HG03439 (cell line): ENCODE measurements around the gene PPP6C.
"Not testable (repeated sequence)": the region's sequence is repeated elsewhere in the genome, so short reads cannot be mapped to it uniquely, and the experiment has no call there.

Source experiments
- ATAC-seq: cut with Tn5 transposase; IDR thresholded peaks from one replicate; pipeline ENCODE4 v1.9.1; 2021; ENCODE audit warnings: mild to moderate bottlenecking, moderate library complexity; ENCODE audit not compliant: unreplicated experiment

Gene PPP6C

GRCh38 chr9:125142560-125143376 is 46.8 kb downstream of the PPP6C start:
- no peak for ATAC-seq

DNA sequence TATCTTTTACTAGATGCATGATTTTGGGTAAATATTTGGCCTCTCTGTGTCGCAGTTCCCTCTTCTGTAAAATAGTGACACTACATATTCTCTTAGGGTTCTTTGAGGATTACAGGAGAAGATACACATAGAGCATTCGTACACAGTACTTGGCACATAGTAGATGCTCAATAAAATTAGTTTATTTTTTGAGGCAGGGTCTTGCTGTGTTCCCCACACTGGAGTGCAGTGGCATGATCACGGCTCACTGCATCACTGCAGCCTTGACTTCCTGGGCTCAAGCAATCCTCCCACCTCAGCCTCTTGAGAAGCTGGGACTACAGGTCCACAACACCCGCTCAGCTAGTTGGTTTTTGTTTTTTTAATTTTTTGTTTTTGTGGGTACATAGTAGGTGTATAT is 47.9 kb downstream of the PPP6C start:
- no peak for ATAC-seq

DNA sequence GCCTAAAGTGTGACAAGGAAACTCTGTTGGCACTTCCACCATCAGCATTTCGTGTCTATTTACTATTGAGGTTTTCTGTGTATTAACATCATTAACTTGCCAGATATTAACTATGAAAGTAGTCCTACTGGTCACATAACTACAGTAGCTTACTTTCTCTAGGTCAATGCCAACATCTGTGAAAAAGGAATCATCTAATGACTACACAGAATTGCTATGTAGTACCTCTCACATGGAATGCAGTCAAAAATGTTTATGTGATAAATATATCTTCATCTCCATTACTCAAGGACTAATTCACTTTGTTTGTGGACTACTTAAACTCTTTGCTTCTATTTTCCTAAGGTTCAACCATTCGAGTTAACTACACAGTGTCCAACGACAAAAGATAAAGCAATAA is 48.4 kb downstream of the PPP6C start:
- ATAC-seq = no peak

GRCh38 chr9:125140576-125140975 is 49.0 kb downstream of the PPP6C start:
- ATAC-seq = no peak

- ATAC-seq = no peak
Observed at GRCh38 chr9:125137200-125137599, 52.4 kb downstream of the PPP6C start.

DNA sequence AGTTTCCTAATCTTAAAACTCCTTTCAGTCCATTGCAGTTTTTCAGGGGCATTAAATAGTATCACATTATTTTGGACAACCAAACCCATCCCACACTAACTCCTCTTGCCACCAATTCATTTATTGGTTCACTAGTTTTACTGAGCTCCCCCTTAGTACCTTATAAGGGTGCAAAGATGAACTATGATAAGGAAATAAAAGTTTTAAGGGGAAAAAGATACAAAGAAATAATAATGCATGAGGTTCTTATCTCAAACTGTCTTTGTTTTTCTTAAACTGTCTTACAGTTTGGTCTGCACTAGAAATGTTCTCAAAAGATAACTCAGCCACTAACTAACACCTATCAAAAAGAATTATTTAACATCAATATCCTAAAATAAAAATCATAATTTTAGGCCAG is 54.6 kb downstream of the PPP6C start:
- no peak for ATAC-seq

DNA sequence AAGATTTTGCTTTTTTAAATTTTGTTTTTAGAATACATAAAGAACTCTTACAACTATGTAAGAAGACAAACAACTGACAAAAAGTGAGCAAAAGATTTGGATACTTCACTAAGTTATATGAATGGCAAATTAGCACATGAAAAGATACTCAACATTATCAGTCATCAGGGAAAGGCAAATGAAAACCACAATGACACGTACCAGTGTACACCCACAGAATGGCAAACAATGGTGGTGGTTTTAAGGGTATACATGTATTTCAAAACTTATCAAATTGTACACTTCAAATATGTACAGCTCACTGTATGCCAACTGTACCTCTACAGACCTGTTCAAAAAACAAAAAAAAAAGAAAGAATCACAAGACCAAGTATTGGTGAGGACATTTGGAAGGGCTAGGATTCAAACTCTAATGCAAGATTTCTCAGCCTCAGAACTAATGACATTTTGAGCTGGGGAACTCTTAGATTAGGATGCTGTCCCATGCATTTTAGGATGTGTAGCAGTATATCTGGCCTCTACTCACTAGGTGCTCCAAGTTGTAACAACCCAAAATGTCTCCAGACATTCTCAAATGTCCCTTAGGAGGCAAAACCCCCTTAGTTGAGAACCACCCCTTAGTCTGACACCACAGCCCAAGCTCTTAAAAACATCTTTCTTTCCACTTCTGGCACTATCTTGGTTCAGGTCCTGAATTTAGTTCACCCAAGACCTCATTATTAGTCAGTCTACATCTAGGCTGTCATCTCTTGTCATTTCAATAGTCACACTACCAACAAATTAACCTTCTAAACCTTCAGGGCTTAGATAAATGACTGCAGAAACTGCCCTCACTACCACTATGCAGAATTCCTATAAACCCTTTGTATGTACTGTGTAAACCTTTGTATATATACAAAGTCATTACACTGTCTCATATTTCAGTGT is 55.9 kb downstream of the PPP6C start:
- ATAC-seq = no peak

DNA sequence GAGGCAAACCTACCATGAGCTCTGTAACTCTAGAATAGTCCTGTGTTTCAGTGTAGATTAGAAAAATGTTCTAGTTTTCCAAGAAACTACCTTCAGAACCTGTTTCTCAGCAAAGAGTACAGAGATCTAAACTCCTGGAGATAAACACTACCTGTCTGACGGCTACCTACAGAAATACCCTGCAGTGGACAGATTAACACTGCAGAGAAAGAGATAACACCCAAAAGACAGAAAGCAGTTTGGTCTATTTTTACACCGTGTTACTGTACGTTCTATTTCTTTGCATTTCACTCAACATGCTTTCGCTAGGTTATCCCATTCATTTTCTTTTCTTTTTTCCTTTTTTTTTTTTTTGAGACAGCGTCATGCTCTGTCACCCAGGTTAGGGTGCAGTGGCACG is 57.8 kb downstream of the PPP6C start:
- ATAC-seq = no peak

DNA sequence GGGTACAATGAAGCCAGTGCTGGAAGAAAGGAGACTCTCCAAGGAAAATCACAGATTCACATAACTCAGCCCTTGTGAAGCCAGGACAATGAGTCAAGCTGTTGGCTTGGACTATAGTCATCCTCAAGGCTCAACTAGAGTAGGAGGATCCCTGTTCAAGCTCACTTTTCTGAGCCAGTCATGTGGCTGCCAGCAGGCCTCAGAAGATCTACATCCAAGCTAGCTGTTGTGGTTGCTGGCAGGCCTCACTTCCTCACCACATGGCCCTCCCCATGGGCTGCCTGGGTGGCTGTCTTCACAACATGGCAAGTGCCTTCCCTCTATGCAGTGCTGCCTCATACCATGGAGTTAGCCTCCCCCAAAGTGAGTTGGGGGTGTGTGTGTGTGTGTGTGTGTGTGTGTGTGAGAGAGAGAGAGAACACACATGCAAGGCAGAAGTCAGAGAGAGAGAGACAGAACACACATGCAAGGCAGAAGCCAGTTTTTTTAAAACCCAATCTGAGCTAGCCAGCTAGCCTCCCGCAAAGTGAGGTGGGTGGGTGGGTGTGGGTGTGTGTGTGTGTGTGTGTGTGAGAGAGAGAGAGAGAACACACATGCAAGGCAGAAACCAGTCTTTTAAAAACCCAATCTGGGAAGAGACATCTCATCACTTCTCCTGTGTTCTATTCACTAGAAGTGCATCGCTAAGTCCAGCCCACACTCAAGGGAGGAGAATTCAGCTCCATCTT is 63.4 kb downstream of the PPP6C start:
- no peak for ATAC-seq

DNA sequence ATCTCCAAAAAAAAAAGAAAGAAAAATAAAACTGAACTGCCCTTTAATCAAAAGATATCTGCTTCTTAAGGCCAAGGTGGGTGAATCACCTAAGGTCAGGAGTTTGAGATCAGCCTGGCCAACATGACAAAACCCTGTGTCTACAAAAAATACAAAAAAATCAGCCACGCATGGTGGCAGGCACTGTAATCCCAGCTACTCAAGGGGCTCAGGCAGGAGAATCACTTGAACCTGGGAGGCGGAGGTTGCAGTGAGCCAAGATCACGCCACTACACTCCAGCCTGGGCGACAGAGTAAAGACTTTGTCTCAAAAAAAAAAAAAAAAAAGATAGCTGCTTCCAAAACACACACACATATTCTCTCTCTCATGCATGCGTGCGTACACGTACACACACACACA is 64.1 kb downstream of the PPP6C start:
- ATAC-seq = no peak

DNA sequence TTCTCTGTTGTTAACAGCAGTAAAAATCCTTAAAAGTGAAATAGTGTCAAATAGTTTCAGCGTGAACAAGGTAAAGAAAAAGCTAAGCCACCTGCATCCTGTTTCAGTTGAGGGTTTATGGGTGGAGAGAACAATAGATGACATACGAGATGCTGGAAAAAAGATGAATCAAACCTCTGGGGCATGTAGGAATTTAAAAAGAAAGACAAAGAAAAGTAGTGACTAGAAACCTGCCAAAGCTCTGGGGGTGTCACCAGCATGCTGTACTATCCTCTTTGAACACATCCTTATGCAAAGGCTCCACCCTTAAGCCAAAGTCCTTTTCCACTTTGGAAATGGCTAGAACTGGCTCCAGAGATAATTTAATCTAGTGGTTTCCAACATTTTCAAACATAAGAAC is 68.5 kb downstream of the PPP6C start:
- no peak for ATAC-seq

DNA sequence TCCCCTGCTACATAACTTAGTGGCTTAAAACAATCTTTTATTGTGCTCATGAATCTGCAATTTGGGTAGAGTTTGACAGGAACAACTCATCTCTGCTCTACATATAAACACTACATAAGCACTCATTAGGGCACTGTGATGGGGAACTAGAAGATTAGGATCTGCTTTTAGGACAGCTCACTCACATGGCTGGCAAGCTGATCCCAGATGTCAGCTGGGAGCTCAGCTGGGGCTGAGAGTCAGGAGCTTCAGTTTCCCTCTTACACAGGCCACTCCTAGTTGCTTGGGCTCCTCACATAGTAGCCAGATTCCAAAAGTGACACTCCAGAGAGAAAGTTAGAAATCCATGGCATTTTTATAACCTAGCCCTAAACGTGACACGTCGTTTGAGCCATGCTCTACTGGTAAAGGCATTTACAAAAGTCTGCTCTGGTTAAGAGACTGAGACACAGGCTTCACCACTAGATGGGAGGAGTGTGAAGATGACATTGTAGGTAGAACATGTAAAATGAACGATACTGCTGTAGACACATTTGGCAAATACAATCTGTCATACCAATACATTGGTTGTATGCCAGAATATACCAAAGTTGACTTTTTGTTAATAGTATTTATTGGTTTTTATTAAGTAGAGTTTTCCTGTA is 69.8 kb downstream of the PPP6C start:
- ATAC-seq = no peak

GRCh38 chr9:125118696-125119095 is 70.9 kb downstream of the PPP6C start:
- not testable (repeated sequence) for ATAC-seq

DNA sequence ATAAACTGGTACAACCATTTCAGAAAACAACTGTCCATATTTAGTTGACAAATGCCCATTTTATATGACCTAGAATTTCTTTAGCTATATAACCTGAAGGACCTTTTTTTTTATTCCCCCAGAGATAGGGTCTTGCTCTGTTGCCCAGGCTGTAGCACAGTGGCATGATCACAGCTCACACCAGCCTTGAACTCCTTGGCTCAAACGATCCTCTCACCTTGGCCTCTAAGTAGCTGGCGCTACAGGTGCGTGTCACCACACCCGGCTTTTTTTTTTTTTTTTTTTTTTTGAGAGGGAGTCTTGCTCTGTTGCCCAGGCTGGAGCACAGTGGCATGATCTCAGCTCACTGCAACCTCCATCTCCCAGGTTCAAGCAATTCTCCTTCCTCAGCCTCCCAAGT is 75.1 kb downstream of the PPP6C start:
- not testable (repeated sequence) for ATAC-seq

GRCh38 chr9:125110464-125110863 is 79.1 kb downstream of the PPP6C start:
- no peak for ATAC-seq

DNA sequence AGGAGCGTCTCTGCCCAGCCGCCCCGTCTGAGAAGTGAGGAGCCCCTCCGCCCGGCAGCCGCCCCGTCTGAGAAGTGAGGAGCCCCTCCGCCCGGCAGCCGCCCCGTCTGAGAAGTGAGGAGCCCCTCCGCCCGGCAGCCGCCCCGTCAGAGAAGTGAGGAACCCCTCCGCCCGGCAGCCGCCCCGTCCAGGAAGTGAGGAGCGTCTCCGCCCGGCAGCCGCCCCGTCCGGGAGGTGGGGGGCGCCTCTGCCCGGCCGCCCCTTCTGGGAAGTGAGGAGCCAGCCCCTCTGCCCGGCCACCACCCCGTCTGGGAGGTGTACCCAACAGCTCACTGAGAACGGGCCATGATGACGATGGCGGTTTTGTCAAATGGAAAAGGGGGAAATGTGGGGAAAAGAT is 81.1 kb downstream of the PPP6C start:
- ATAC-seq = not testable (repeated sequence)

GRCh38 chr9:125106285-125106893 is 83.2 kb downstream of the PPP6C start:
- ATAC-seq = no peak

- no peak for ATAC-seq
Observed at GRCh38 chr9:125103770-125104460, 85.7 kb downstream of the PPP6C start.

DNA sequence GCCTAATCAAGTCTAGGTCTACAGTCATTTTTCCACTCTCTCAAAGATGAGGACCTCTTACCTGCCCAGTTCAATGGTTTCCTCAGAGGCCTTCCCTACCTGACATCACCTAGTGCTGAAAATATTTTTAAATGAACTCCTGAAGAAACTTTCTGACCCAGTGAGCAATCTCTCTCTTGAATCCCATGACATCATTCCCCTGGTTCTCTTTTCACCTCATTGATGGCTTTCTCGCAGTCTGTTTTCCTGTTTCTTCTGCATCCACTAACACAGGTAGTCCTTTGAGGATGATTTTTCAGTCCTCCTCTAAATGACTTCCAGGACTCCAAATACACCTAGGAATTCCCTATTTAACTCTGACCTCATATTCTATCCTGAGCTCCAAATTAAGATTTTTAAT is 86.6 kb downstream of the PPP6C start:
- no peak for ATAC-seq

- no peak for ATAC-seq
Observed at GRCh38 chr9:125100822-125101221, 88.8 kb downstream of the PPP6C start.
